HG02610 (cell line): Measurements from ENCODE around the gene TOLLIP.

Experiments used
- ATAC-seq: cut with Tn5 transposase; IDR thresholded peaks from one replicate; pipeline ENCODE4 v1.9.1; 2021; ENCODE audit warnings: mild to moderate bottlenecking, moderate library complexity; ENCODE audit not compliant: unreplicated experiment

Gene TOLLIP

GRCh38 chr11:1317993-1318392 is 8.6 kb upstream of the TOLLIP start:
- ATAC-seq, result no peak

- ATAC-seq, result no peak
Measured at GRCh38 chr11:1317432-1317831, 8.0 kb upstream of the TOLLIP start.

- no peak for ATAC-seq
Measured at GRCh38 chr11:1310772-1311468, 1.5 kb upstream of the TOLLIP start.

GRCh38 chr11:1310318-1310687 is 871 bp upstream of the TOLLIP start:
- ATAC-seq, result no peak

- ATAC-seq, result peak; percentile 38
Measured at GRCh38 chr11:1308743-1309497, 512 bp downstream of the TOLLIP start.

- ATAC-seq, result no peak
Measured at GRCh38 chr11:1307998-1308742, 1.3 kb downstream of the TOLLIP start.

GRCh38 chr11:1307163-1307870 is 2.1 kb downstream of the TOLLIP start:
- no peak for ATAC-seq

- ATAC-seq, result no peak
Measured at GRCh38 chr11:1306186-1307162, 3.0 kb downstream of the TOLLIP start.

GRCh38 chr11:1305501-1306056 is 3.9 kb downstream of the TOLLIP start:
- no peak for ATAC-seq

GRCh38 chr11:1305063-1305495 is 4.4 kb downstream of the TOLLIP start:
- ATAC-seq, result no peak

- ATAC-seq, result no peak
Measured at GRCh38 chr11:1304380-1304779, 5.1 kb downstream of the TOLLIP start.

- ATAC-seq, result no peak
Measured at GRCh38 chr11:1303973-1304372, 5.5 kb downstream of the TOLLIP start.

GRCh38 chr11:1303126-1303821 is 6.2 kb downstream of the TOLLIP start:
- ATAC-seq, result no peak

- no peak for ATAC-seq
Measured at GRCh38 chr11:1302461-1303125, 6.8 kb downstream of the TOLLIP start.

- no peak for ATAC-seq
Measured at GRCh38 chr11:1302041-1302460, 7.4 kb downstream of the TOLLIP start.

- no peak for ATAC-seq
Measured at GRCh38 chr11:1301220-1302000, 8.0 kb downstream of the TOLLIP start.

- no peak for ATAC-seq
Measured at GRCh38 chr11:1300569-1301187, 8.8 kb downstream of the TOLLIP start.
